ENCODE measurements around the gene SPOCD1. TPM values are rescaled to one million over a fixed set of nuclear protein-coding genes. Genes with fewer than 3 reads are reported as not detected.

SPOCD1 gene
- polyA plus RNA-seq, 1 donor: 0.45 TPM

Other genes with a start within 250 kb of the SPOCD1 start
- gene TINAGL1, start 239.5 kb downstream of the SPOCD1 start, polyA plus RNA-seq (ENCODE audit: insufficient read length): 31.0 TPM
- 0.13 TPM for gene HCRTR1, start 198.3 kb downstream of the SPOCD1 start, polyA plus RNA-seq (ENCODE audit: insufficient read length)
- gene PEF1, start 171.1 kb downstream of the SPOCD1 start, polyA plus RNA-seq (ENCODE audit: insufficient read length): 69.0 TPM
- gene COL16A1, start 112.0 kb downstream of the SPOCD1 start, polyA plus RNA-seq (ENCODE audit: insufficient read length): 47.3 TPM
- 12.1 TPM for gene ADGRB2, start 51.7 kb downstream of the SPOCD1 start, polyA plus RNA-seq (ENCODE audit: insufficient read length)
- gene PTP4A2, start 122.3 kb upstream of the SPOCD1 start, polyA plus RNA-seq (ENCODE audit: insufficient read length): 240 TPM
- 267 TPM for gene KHDRBS1, start 197.8 kb upstream of the SPOCD1 start, polyA plus RNA-seq (ENCODE audit: insufficient read length)

Data from left kidney (tissue), 1 donor.